ENCODE results near the gene B3GNT8.

- no peak for TF ChIP-seq GABPA (tag; conservative IDR thresholded peaks at IDR 0.05; ENCODE audit: low read depth)
- TF ChIP-seq TARDBP (IDR thresholded peaks at IDR 0.05) = no peak
- TF ChIP-seq, protein P1, sequence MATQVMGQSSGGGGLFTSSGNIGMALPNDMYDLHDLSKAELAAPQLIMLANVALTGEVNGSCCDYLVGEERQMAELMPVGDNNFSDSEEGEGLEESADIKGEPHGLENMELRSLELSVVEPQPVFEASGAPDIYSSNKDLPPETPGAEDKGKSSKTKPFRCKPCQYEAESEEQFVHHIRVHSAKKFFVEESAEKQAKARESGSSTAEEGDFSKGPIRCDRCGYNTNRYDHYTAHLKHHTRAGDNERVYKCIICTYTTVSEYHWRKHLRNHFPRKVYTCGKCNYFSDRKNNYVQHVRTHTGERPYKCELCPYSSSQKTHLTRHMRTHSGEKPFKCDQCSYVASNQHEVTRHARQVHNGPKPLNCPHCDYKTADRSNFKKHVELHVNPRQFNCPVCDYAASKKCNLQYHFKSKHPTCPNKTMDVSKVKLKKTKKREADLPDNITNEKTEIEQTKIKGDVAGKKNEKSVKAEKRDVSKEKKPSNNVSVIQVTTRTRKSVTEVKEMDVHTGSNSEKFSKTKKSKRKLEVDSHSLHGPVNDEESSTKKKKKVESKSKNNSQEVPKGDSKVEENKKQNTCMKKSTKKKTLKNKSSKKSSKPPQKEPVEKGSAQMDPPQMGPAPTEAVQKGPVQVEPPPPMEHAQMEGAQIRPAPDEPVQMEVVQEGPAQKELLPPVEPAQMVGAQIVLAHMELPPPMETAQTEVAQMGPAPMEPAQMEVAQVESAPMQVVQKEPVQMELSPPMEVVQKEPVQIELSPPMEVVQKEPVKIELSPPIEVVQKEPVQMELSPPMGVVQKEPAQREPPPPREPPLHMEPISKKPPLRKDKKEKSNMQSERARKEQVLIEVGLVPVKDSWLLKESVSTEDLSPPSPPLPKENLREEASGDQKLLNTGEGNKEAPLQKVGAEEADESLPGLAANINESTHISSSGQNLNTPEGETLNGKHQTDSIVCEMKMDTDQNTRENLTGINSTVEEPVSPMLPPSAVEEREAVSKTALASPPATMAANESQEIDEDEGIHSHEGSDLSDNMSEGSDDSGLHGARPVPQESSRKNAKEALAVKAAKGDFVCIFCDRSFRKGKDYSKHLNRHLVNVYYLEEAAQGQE (IDR thresholded peaks at IDR 0.05; ENCODE audit: borderline replicate concordance) = no peak
- TF ChIP-seq, protein P1 (CRISPR knock-in tag; IDR thresholded peaks at IDR 0.05; ENCODE audit: low read depth) = no peak
- TF ChIP-seq, protein P2, sequence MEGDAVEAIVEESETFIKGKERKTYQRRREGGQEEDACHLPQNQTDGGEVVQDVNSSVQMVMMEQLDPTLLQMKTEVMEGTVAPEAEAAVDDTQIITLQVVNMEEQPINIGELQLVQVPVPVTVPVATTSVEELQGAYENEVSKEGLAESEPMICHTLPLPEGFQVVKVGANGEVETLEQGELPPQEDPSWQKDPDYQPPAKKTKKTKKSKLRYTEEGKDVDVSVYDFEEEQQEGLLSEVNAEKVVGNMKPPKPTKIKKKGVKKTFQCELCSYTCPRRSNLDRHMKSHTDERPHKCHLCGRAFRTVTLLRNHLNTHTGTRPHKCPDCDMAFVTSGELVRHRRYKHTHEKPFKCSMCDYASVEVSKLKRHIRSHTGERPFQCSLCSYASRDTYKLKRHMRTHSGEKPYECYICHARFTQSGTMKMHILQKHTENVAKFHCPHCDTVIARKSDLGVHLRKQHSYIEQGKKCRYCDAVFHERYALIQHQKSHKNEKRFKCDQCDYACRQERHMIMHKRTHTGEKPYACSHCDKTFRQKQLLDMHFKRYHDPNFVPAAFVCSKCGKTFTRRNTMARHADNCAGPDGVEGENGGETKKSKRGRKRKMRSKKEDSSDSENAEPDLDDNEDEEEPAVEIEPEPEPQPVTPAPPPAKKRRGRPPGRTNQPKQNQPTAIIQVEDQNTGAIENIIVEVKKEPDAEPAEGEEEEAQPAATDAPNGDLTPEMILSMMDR (IDR thresholded peaks at IDR 0.05 in 2 of 3, conservative IDR thresholded peaks at IDR 0.05 in 1 of 3; ENCODE audit: insufficient read depth in 2 of 3, low read depth in 1 of 3, low read length in 3 of 3) = no peak
- TF ChIP-seq CREM (IDR thresholded peaks at IDR 0.05; ENCODE audit: low read depth) = no peak
- TF ChIP-seq CEBPB (tag; IDR thresholded peaks at IDR 0.05) = no peak
- no peak for TF ChIP-seq FOXP4 (CRISPR knock-in tag; IDR thresholded peaks at IDR 0.05; ENCODE audit: borderline replicate concordance)
- TF ChIP-seq, protein P3, sequence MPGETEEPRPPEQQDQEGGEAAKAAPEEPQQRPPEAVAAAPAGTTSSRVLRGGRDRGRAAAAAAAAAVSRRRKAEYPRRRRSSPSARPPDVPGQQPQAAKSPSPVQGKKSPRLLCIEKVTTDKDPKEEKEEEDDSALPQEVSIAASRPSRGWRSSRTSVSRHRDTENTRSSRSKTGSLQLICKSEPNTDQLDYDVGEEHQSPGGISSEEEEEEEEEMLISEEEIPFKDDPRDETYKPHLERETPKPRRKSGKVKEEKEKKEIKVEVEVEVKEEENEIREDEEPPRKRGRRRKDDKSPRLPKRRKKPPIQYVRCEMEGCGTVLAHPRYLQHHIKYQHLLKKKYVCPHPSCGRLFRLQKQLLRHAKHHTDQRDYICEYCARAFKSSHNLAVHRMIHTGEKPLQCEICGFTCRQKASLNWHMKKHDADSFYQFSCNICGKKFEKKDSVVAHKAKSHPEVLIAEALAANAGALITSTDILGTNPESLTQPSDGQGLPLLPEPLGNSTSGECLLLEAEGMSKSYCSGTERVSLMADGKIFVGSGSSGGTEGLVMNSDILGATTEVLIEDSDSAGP (CRISPR knock-in tag; IDR thresholded peaks at IDR 0.05) = no peak
- no peak for TF ChIP-seq CHD1 (IDR thresholded peaks at IDR 0.05; ENCODE audit: low read length)
- TF ChIP-seq CBX1 (IDR thresholded peaks at IDR 0.05; ENCODE audit: low read depth) = no peak
- no peak for TF ChIP-seq POLR2AphosphoS2 (IDR thresholded peaks at IDR 0.05; ENCODE audit: low read length)
- no peak for TF ChIP-seq LARP7 (IDR thresholded peaks at IDR 0.05)
Observed at GRCh38 chr19:41434450-41434849, 7.3 kb upstream of the B3GNT8 start.

All from K562 (cell line).